Calu3 (cell line): ENCODE measurements around the gene AGBL2. TPM values are rescaled to one million over a fixed set of nuclear protein-coding genes. Genes with fewer than 3 reads are reported as not detected.

Source experiments
- BruUV-seq: library from RNA; stranded (reverse); fragments of 400-500 nt; replicated peaks from 2 replicates; lab custom pipeline; 2021; lab: Mats Ljungman, UMichigan
- CTCF ChIA-PET: fragments of 300-600 bp; sonication (Branson Sonifier 250); formaldehyde crosslinking; loops from one replicate; lab custom pipeline; 2022; ENCODE audit warnings: antibody characterized with exemption; lab: Charles Lee
- DNase-seq: peaks from one replicate; pipeline ENCODE4 v3.0.0; 2022
- H3K27ac Mint-ChIP-seq: one replicate; pipeline ENCODE4 v1.8.0; 2022; ENCODE audit warnings: mixed read lengths; ENCODE audit not compliant: unreplicated experiment
- H3K27me3 Mint-ChIP-seq: one replicate; pipeline ENCODE4 v1.8.0; 2022; ENCODE audit warnings: mixed read lengths; ENCODE audit not compliant: unreplicated experiment
- H3K36me3 Mint-ChIP-seq: one replicate; pipeline ENCODE4 v1.8.0; 2022; ENCODE audit warnings: mild to moderate bottlenecking, moderate library complexity, mixed read lengths; ENCODE audit not compliant: insufficient read depth, unreplicated experiment
- H3K4me1 Mint-ChIP-seq: one replicate; pipeline ENCODE4 v1.8.0; 2022; ENCODE audit warnings: mild to moderate bottlenecking, low read depth, mixed read lengths; ENCODE audit not compliant: unreplicated experiment
- H3K4me3 Mint-ChIP-seq: one replicate; pipeline ENCODE4 v1.8.0; 2022; ENCODE audit warnings: mild to moderate bottlenecking, low read depth, moderate library complexity, mixed read lengths; ENCODE audit not compliant: unreplicated experiment
- H3K9me3 Mint-ChIP-seq: one replicate; pipeline ENCODE4 v1.8.0; 2022; ENCODE audit warnings: low read depth, mixed read lengths; ENCODE audit not compliant: unreplicated experiment
- CTCF ChIP-seq: fragments of 200-600 bp; IDR thresholded peaks from one replicate; pipeline ENCODE4 v1.8.0; 2022; ENCODE audit warnings: antibody characterized with exemption; ENCODE audit not compliant: unreplicated experiment
- intact Hi-C: fragments of 100-400 bp; cut with micrococcal nuclease; formaldehyde crosslinking; loops from one replicate; pipeline ENCODE4 v1.10.0; 2022; ENCODE audit not compliant: unreplicated experiment
- total RNA-seq: library from RNA; stranded (reverse); gene quantifications from 2 replicates; pipeline ENCODE4 v1.2.3, GENCODE V29; 2022

AGBL2 gene
- total RNA-seq, 1 experiment from 2014 or later: 6.1 TPM

- TF ChIP-seq CTCF: no peak
- Mint-ChIP-seq H3K4me3 (no peak overlapping the region), H3K36me3 (no peaks in the 10 kb centered on the region), H3K4me1 (no peaks in the 10 kb centered on the region), H3K27me3 (peaks cover 9% of the 10 kb centered on the region), H3K27ac (no peak overlapping the region), H3K9me3 (no peaks in the 10 kb centered on the region)
- no peak for DNase-seq
- CTCF ChIA-PET: interaction anchor here (0.6 to 1.0 kb wide), 3 partner anchors 18 to 133 kb away, joined by 3 to 5 read pairs (median 3); no protein-coding TSS in a partner anchor
- intact Hi-C loops: no loop called here
- no TSS peak for BruUV-seq
Measured at GRCh38 chr11:47661245-47661644, 53.9 kb downstream of the AGBL2 start.

GRCh38 chr11:47659276-47659675 is 55.9 kb downstream of the AGBL2 start:
- H3K4me1 Mint-ChIP-seq: no peaks in the 10 kb centered on the region

GRCh38 chr11:47656260-47656885 is 58.8 kb downstream of the AGBL2 start:
- no peak for DNase-seq
- Mint-ChIP-seq H3K27me3 (peaks cover 32% of the 10 kb centered on the region), H3K27ac (no peak overlapping the region), H3K4me1 (no peaks in the 10 kb centered on the region), H3K9me3 (peaks cover 8% of the 10 kb centered on the region), H3K36me3 (no peaks in the 10 kb centered on the region), H3K4me3 (no peak overlapping the region)
- intact Hi-C loops: no loop called here
- no TSS peak for BruUV-seq
- CTCF ChIA-PET: no interaction called here
- no peak for TF ChIP-seq CTCF

More at GRCh38 chr11:47659276-47659675, 55.9 kb downstream of the AGBL2 start:
- TF ChIP-seq CTCF: no peak
- Mint-ChIP-seq H3K27ac (no peak overlapping the region), H3K36me3 (no peaks in the 10 kb centered on the region), H3K27me3 (peaks cover 29% of the 10 kb centered on the region), H3K4me3 (no peak overlapping the region), H3K9me3 (no peaks in the 10 kb centered on the region)
- CTCF ChIA-PET: interaction anchor here (0.6 kb wide), 1 partner anchor 95 kb away, joined by 3 read pairs; no protein-coding TSS in a partner anchor
- BruUV-seq: no TSS peak
- DNase-seq: no peak
- intact Hi-C loops: no loop called here

- no peak for TF ChIP-seq CTCF
- H3K4me3 Mint-ChIP-seq: no peak overlapping the region
- CTCF ChIA-PET: no interaction called here
- H3K9me3 Mint-ChIP-seq: peaks cover 8% of the 10 kb centered on the region
- intact Hi-C loops: no loop called here
- no TSS peak for BruUV-seq
- H3K27ac Mint-ChIP-seq: no peak overlapping the region
- DNase-seq: no peak
- H3K36me3 Mint-ChIP-seq: no peaks in the 10 kb centered on the region
- H3K4me1 Mint-ChIP-seq: no peaks in the 10 kb centered on the region
- peaks cover 30% of the 10 kb centered on the region for H3K27me3 Mint-ChIP-seq
Measured at GRCh38 chr11:47651818-47652469, 63.2 kb downstream of the AGBL2 start.
